T-cell (primary cell): ENCODE data around the gene ZNF680. TPM values are rescaled to one million over a fixed set of nuclear protein-coding genes. Genes with fewer than 3 reads are reported as not detected.
A peak's percentile ranks its signal among the peaks of the same experiment; 100 is the strongest.

ENCODE experiments used
- ATAC-seq, 4 experiments: fragments of 200-7000 bp in 3 of 4; fragments of 150-1000 bp in 1 of 4; cut with Tn5 transposase; replicated peaks in 1 of 4; 1 replicate in 3 of 4; 2 replicates in 1 of 4; pipeline ENCODE4 v1.10.0; 2021; ENCODE audit warnings: moderate library complexity in 3 of 4, mild to moderate bottlenecking in 2 of 4, moderate number of reproducible peaks in 1 of 4
- CTCF ChIA-PET, 2 donors: fragments of 300-600 bp; sonication (Branson Sonifier 250); formaldehyde crosslinking; loops; one replicate each; lab custom pipeline; 2022; ENCODE audit warnings: antibody characterized with exemption in 2 of 2; lab: Charles Lee
- POLR2A ChIA-PET, 2 donors: fragments of 300-600 bp; sonication (Branson Sonifier 250); formaldehyde crosslinking; loops; one replicate each; lab custom pipeline; 2022; ENCODE audit warnings: antibody characterized with exemption in 2 of 2; lab: Charles Lee
- DNase-seq, 35 experiments: peaks; one replicate each; pipeline versions ENCODE4 v3.0.0 to v3.0.0-alpha.2; 2013 to 2023
- H3K27ac ChIP-seq: one replicate; pipeline ENCODE4 v1.5.1; 2013; ENCODE audit warnings: low read length
- H3K27me3 ChIP-seq, 2 experiments: replicated peaks in 1 of 2; 1 replicate in 1 of 2; 2 replicates in 1 of 2; pipeline versions ENCODE4 v1.6.1 to v1.7.0; 2013; ENCODE audit warnings: low read length in 1 of 2, mixed read lengths in 1 of 2; ENCODE audit not compliant: control insufficient read depth in 2 of 2, insufficient read depth in 2 of 2; ENCODE audit errors: extremely low read depth in 1 of 2
- H3K36me3 ChIP-seq, 2 donors: 1 replicate in 1 of 2; 2 replicates in 1 of 2; pipeline versions ENCODE4 v1.6.1 to v1.7.0; 2013; ENCODE audit warnings: low read length in 1 of 2; ENCODE audit not compliant: control insufficient read depth in 2 of 2, insufficient read depth in 1 of 2; ENCODE audit errors: extremely low read depth in 1 of 2
- H3K4me1 ChIP-seq, 2 experiments: 1 replicate in 1 of 2; 2 replicates in 1 of 2; pipeline versions ENCODE4 v1.6.1 to v1.7.0; 2013; ENCODE audit warnings: low read length in 2 of 2, mixed read lengths in 1 of 2; ENCODE audit not compliant: insufficient read depth in 2 of 2, control insufficient read depth in 1 of 2; ENCODE audit errors: extremely low read depth in 1 of 2
- H3K4me3 ChIP-seq, 2 donors: 1 replicate in 1 of 2; 2 replicates in 1 of 2; pipeline versions ENCODE4 v1.5.1 to v1.7.0; 2013; ENCODE audit warnings: mild to moderate bottlenecking in 2 of 2, low read length in 1 of 2, moderate library complexity in 1 of 2; ENCODE audit not compliant: control insufficient read depth in 1 of 2; ENCODE audit errors: extremely low read depth in 1 of 2
- H3K9me3 ChIP-seq: 2 replicates; pipeline ENCODE4 v1.7.0; 2013
- H3K27ac Mint-ChIP-seq, 2 donors: one replicate each; pipeline ENCODE4 v1.8.0; 2020 to 2021; ENCODE audit warnings: mild to moderate bottlenecking in 2 of 2, mixed read lengths in 2 of 2
- H3K27me3 Mint-ChIP-seq, 2 donors: one replicate each; pipeline ENCODE4 v1.8.0; 2021 to 2022; ENCODE audit warnings: mixed read lengths in 2 of 2
- H3K36me3 Mint-ChIP-seq: one replicate; pipeline ENCODE4 v1.8.0; 2021; ENCODE audit warnings: mixed read lengths
- H3K4me1 Mint-ChIP-seq, 3 donors: one replicate each; pipeline ENCODE4 v1.8.0; 2020 to 2022; ENCODE audit warnings: mixed read lengths in 3 of 3, mild to moderate bottlenecking in 1 of 3
- H3K4me3 Mint-ChIP-seq, 3 donors: one replicate each; pipeline ENCODE4 v1.8.0; 2020 to 2022; ENCODE audit warnings: mild to moderate bottlenecking in 3 of 3, mixed read lengths in 3 of 3, moderate library complexity in 3 of 3
- H3K9me3 Mint-ChIP-seq, 3 donors: one replicate each; pipeline ENCODE4 v1.8.0; 2020 to 2022; ENCODE audit warnings: mixed read lengths in 3 of 3
- WGBS: methylation state at CpG from one replicate; pipeline ENCODE4 v1.1.5; 2013; ENCODE audit warnings: missing lambda C conversion rate; ENCODE audit not compliant: insufficient coverage; 5-methylcytosine and 5-hydroxymethylcytosine counted together
- total RNA-seq, 35 experiments: library from RNA in 6 of 35; stranded (reverse) in 6 of 35; fragments of 120-200 nt in 1 of 35; gene quantifications; one replicate each; pipeline versions ENCODE4 v1.2.1 to v1.2.4 and lab custom pipeline; 2013 to 2026

Gene ZNF680
- total RNA-seq, 5 donors from 2014 or later (not counting 1 experiment from before 2014, with no cell fraction given) = 9.7 to 16.0 (median 15.0) TPM

- Mint-ChIP-seq H3K27me3 (no peaks in the 10 kb centered on the region), H3K4me1 (peaks cover 10 to 19% (median 17%) of the 10 kb centered on the region in 3 donors), H3K36me3 (peaks cover 59% of the 10 kb centered on the region), H3K9me3 (peaks cover 8 to 21% (median 11%) of the 10 kb centered on the region in 3 donors), H3K27ac (no peak overlapping the region), H3K4me3 (no peak overlapping the region)
- Histone ChIP-seq H3K36me3 (peaks cover 0 to 3% of the 10 kb centered on the region in 2 donors), H3K27me3 (no peaks in the 10 kb centered on the region), H3K27ac (no peak overlapping the region), H3K4me1 (no peaks in the 10 kb centered on the region), H3K4me3 (no peak overlapping the region), H3K9me3 (peaks cover 5% of the 10 kb centered on the region)
- ChIA-PET CTCF (no interaction called here), POLR2A (no interaction called here)
- no peak for ATAC-seq
- 100% methylated on average over 2 of the region's 6 CpGs for WGBS
- DNase-seq = no peak
These were observed 11.3 kb downstream of the ZNF680 start for GRCh38 chr7:64551375-64552142.

- Mint-ChIP-seq H3K27ac (no peak overlapping the region), H3K4me3 (no peak overlapping the region), H3K27me3 (no peaks in the 10 kb centered on the region), H3K4me1 (peaks cover 0 to 22% (median 14%) of the 10 kb centered on the region in 3 donors), H3K9me3 (peaks cover 0 to 11% (median 8%) of the 10 kb centered on the region in 3 donors), H3K36me3 (peaks cover 47% of the 10 kb centered on the region)
- no peak for DNase-seq
- Histone ChIP-seq H3K4me1 (no peaks in the 10 kb centered on the region), H3K27me3 (no peaks in the 10 kb centered on the region), H3K36me3 (peaks cover 0 to 7% of the 10 kb centered on the region in 2 donors), H3K4me3 (no peak overlapping the region), H3K9me3 (peaks cover 2% of the 10 kb centered on the region), H3K27ac (no peak overlapping the region)
- ChIA-PET CTCF (no interaction called here), POLR2A (no interaction called here)
- WGBS = 100% methylated on average over 2 of the region's 2 CpGs
- no peak for ATAC-seq
These were observed 18.9 kb downstream of the ZNF680 start for GRCh38 chr7:64544010-64544409.

DNA sequence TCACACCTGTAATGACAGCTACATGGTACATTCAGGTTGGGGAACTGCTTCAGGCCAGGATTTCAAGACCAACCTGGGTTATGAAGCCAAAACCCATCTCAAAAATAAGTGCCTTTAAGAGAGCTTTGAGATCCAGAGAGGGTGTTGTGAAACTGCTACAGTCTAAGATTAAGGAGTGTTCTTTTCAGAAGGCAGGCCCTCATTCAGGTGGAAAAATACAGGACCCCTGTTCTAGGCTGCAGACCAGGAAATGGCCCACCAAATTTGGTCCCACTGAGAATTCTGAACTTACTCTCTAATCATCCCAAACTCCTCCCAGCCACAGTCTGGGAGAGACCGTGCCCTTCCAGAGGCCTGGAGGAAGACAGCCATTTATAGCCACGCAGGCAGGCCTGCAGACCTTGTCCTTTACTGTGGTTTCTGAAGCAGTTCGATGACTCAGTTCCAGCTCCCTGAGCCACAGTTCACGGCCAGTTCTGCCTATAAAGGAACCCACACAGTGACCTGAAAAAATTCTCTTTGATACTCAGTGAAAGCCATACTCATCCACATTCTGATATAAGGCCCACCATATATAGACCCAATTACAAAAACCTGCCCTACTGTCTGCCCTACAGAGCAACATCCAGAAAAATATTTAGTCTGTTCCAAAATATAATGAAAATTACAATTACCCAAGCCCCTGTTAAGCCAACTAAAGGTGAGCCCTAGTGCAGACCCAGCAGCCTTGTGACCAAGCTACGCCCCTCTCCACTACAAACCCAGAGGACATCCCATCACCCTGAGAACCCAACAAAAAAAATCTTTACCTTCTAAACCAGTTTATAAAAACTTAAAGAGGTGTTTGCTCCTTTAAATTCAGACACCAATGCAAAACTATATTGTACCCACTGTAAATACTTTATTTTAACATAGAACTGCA lies 21.2 kb downstream of the ZNF680 start:
- Histone ChIP-seq H3K4me1 (no peaks in the 10 kb centered on the region), H3K9me3 (peaks cover 2% of the 10 kb centered on the region), H3K36me3 (peaks cover 2 to 7% of the 10 kb centered on the region in 2 donors), H3K4me3 (no peak overlapping the region), H3K27me3 (no peaks in the 10 kb centered on the region), H3K27ac (no peak overlapping the region)
- CTCF ChIA-PET = no interaction called here
- DNase-seq (no peak), ATAC-seq (peak in 1 of 4 experiments; percentile 68)
- Mint-ChIP-seq H3K9me3 (peaks cover 0 to 7% (median 6%) of the 10 kb centered on the region in 3 donors), H3K27ac (peak overlapping the region; percentile 70 to 74), H3K4me1 (peaks cover 0 to 18% (median 9%) of the 10 kb centered on the region in 3 donors), H3K27me3 (no peaks in the 10 kb centered on the region), H3K36me3 (peaks cover 50% of the 10 kb centered on the region), H3K4me3 (no peak overlapping the region)
- POLR2A ChIA-PET = no interaction called here
- 70% methylated on average over 5 of the region's 5 CpGs for WGBS

- no peak overlapping the region for H3K27ac ChIP-seq
- DNase-seq (no peak), ATAC-seq (no peak)
- no peaks in the 10 kb centered on the region for H3K4me1 ChIP-seq
- H3K4me3 Mint-ChIP-seq = no peak overlapping the region
- ChIA-PET CTCF (no interaction called here), POLR2A (no interaction called here)
- H3K9me3 Mint-ChIP-seq = peaks cover 42 to 62% (median 57%) of the 10 kb centered on the region in 3 donors
- H3K4me3 ChIP-seq = no peak overlapping the region
- H3K4me1 Mint-ChIP-seq = peaks cover 14 to 26% (median 20%) of the 10 kb centered on the region in 3 donors
- H3K27me3 Mint-ChIP-seq = no peaks in the 10 kb centered on the region
- H3K36me3 Mint-ChIP-seq = peaks cover 89% of the 10 kb centered on the region
- H3K36me3 ChIP-seq = peaks cover 15 to 23% of the 10 kb centered on the region in 2 donors
- peaks cover 9% of the 10 kb centered on the region for H3K9me3 ChIP-seq
- no peak overlapping the region for H3K27ac Mint-ChIP-seq
- no CpG with 5 or more reads among the region's 3 CpGs for WGBS
- no peaks in the 10 kb centered on the region for H3K27me3 ChIP-seq
These were observed 29.1 kb downstream of the ZNF680 start for GRCh38 chr7:64533756-64534155.

- ATAC-seq = no peak
- no peaks in the 10 kb centered on the region for H3K4me1 ChIP-seq
- ChIA-PET POLR2A (no interaction called here), CTCF (no interaction called here)
- Mint-ChIP-seq H3K4me1 (peaks cover 17 to 28% (median 20%) of the 10 kb centered on the region in 3 donors), H3K27ac (no peak overlapping the region), H3K4me3 (no peak overlapping the region), H3K27me3 (no peaks in the 10 kb centered on the region), H3K9me3 (peaks cover 35 to 64% (median 47%) of the 10 kb centered on the region in 3 donors), H3K36me3 (peaks cover 77% of the 10 kb centered on the region)
- H3K27ac ChIP-seq = no peak overlapping the region
- H3K4me3 ChIP-seq = no peak overlapping the region
- no CpG with 5 or more reads among the region's 3 CpGs for WGBS
- peaks cover 18% of the 10 kb centered on the region for H3K9me3 ChIP-seq
- H3K36me3 ChIP-seq = peaks cover 0 to 21% of the 10 kb centered on the region in 2 donors
- DNase-seq = no peak
- no peaks in the 10 kb centered on the region for H3K27me3 ChIP-seq
These were observed 34.1 kb downstream of the ZNF680 start for GRCh38 chr7:64528770-64529169.

DNA sequence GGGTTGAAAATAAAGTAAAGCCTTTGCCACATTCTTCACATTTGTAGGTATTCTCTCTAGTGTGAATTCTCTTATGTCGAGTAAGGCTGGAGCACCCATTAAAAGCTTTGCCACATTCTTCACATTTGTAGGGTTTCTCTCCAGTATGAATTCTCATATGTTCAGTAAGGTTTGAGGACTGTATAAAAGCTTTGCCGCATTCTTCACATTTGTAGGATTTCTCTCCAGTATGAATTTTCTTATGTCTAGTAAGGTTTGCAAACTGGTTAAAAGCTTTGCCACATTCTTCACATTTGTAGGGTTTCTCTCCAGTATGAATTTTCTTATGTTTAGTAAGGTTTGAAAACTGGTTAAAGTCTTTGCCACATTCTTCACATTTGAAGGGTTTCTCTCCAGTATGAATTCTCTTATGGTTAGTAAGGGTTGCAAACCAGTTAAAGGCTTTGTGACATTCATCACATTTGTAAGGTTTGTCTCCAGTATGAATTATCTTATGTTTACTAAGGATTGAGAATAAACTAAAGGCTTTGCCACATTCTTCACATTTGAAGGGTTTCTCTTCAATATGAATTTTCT lies 41.4 kb downstream of the ZNF680 start:
- DNase-seq = no peak
- no peak overlapping the region for H3K4me3 ChIP-seq
- no peak overlapping the region for H3K27ac Mint-ChIP-seq
- peaks cover 35% of the 10 kb centered on the region for H3K9me3 ChIP-seq
- no peak for ATAC-seq
- no peak overlapping the region for H3K27ac ChIP-seq
- H3K27me3 Mint-ChIP-seq = no peaks in the 10 kb centered on the region
- H3K36me3 Mint-ChIP-seq = peaks cover 85% of the 10 kb centered on the region
- peaks cover 0 to 7% of the 10 kb centered on the region in 2 donors for H3K36me3 ChIP-seq
- H3K4me1 ChIP-seq = no peaks in the 10 kb centered on the region
- peaks cover 19 to 63% (median 59%) of the 10 kb centered on the region in 3 donors for H3K9me3 Mint-ChIP-seq
- WGBS = no CpG with 5 or more reads among the region's 2 CpGs
- H3K27me3 ChIP-seq = no peaks in the 10 kb centered on the region
- CTCF ChIA-PET = no interaction called here
- POLR2A ChIA-PET = interaction anchor here in 1 of 2 donors (0.6 kb wide), 2 partner anchors 8 to 14 kb away, joined by 3 to 5 read pairs; no protein-coding TSS in a partner anchor
- no peaks in the 10 kb centered on the region for H3K4me1 Mint-ChIP-seq
- no peak overlapping the region for H3K4me3 Mint-ChIP-seq
